NB4 (cell line): Measurements from ENCODE around the gene OPCML.

Source experiments
- DNase-seq: peaks from one replicate; pipeline ENCODE4 v3.0.0; 2010; ENCODE audit warnings: low read depth
- H3K4me3 ChIP-seq: one replicate; pipeline ENCODE4 v1.5.1; 2011; ENCODE audit warnings: mild to moderate bottlenecking, low read depth, low read length, moderate library complexity
- MYC ChIP-seq: IDR thresholded peaks from 2 replicates; pipeline ENCODE4 v1.6.1; 2011; ENCODE audit warnings: low read depth, low read length
- POLR2A ChIP-seq: IDR thresholded peaks from 2 replicates; pipeline ENCODE4 v1.6.1; 2011; ENCODE audit warnings: mild to moderate bottlenecking; ENCODE audit not compliant: insufficient read length; ENCODE audit errors: extremely low read depth
- TF ChIP-seq, protein P1 (sequence below): IDR thresholded peaks from one replicate; pipeline ENCODE4 v1.5.1; 2012; ENCODE audit warnings: low read depth, low read length
- TF ChIP-seq, protein P2 (sequence below): IDR thresholded peaks from 2 replicates; pipeline ENCODE4 v1.6.1; 2011; ENCODE audit warnings: low read depth, low read length

OPCML gene

DNA sequence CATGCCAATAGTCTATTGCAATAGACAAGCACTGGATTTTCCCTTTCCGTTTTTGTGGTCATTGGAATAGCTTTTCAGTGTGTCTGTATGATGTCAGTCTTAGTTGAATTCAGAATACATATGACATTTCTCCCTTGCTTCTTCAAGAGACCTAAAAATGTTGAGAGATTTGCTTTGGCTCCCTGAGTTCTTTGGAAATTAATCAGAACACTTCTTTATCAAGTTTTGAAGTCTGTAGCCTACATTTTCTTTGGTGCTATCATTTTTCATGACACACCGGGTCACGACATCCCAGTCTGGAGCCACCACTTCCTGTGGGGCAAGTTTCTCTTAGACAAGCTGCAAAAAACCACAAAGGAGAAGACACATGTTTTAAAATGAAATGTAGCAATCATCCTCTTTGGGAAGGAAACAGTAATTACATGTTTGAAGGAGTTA, 847.1 kb downstream of the OPCML start:
- H3K4me3 ChIP-seq: no peak overlapping the region
- TF ChIP-seq, protein P1, sequence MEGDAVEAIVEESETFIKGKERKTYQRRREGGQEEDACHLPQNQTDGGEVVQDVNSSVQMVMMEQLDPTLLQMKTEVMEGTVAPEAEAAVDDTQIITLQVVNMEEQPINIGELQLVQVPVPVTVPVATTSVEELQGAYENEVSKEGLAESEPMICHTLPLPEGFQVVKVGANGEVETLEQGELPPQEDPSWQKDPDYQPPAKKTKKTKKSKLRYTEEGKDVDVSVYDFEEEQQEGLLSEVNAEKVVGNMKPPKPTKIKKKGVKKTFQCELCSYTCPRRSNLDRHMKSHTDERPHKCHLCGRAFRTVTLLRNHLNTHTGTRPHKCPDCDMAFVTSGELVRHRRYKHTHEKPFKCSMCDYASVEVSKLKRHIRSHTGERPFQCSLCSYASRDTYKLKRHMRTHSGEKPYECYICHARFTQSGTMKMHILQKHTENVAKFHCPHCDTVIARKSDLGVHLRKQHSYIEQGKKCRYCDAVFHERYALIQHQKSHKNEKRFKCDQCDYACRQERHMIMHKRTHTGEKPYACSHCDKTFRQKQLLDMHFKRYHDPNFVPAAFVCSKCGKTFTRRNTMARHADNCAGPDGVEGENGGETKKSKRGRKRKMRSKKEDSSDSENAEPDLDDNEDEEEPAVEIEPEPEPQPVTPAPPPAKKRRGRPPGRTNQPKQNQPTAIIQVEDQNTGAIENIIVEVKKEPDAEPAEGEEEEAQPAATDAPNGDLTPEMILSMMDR: no peak
- TF ChIP-seq MYC: peak; percentile 68
- TF ChIP-seq, protein P2, sequence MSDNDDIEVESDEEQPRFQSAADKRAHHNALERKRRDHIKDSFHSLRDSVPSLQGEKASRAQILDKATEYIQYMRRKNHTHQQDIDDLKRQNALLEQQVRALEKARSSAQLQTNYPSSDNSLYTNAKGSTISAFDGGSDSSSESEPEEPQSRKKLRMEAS: peak; percentile 66
- peak; percentile 68 for DNase-seq

- H3K4me3 ChIP-seq: no peak overlapping the region
- TF ChIP-seq MYC (no peak), POLR2A (no peak)
- TF ChIP-seq, protein P1: no peak
- TF ChIP-seq, protein P2: no peak
- DNase-seq: no peak
Measured at GRCh38 chr11:132683602-132684001, 848.7 kb downstream of the OPCML start.

- no peak for TF ChIP-seq POLR2A
- TF ChIP-seq, protein P1: no peak
- DNase-seq: no peak
- no peak overlapping the region for H3K4me3 ChIP-seq
Measured at GRCh38 chr11:132681971-132682370, 850.3 kb downstream of the OPCML start.

DNA sequence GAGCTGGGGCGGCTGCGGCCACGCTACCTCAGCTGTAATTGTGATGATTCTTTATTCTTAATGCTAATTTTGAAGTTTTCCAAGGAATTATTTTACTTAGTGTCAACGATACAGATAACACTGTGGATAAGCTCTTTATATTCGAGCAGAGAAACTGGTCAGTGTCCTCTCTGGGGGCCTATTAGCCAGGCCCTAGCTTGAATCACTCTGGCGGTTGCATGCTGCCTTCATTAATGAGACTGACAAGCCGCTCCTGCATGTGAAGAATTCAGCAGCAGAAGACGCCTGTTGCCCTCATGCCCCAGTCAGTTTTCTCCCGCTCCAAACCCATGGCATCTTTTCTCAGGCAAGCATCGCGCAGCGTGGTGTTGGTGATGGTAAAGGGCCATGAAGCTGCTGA, 851.7 kb downstream of the OPCML start:
- no peak for TF ChIP-seq MYC
- TF ChIP-seq, protein P2: no peak
- TF ChIP-seq, protein P1: no peak
- DNase-seq: no peak
- no peak overlapping the region for H3K4me3 ChIP-seq

- TF ChIP-seq, protein P2: no peak
- no peak for TF ChIP-seq MYC
- TF ChIP-seq, protein P1: no peak
- no peak for TF ChIP-seq POLR2A
- H3K4me3 ChIP-seq: no peak overlapping the region
Measured at GRCh38 chr11:132674151-132674550, 858.1 kb downstream of the OPCML start.

DNA sequence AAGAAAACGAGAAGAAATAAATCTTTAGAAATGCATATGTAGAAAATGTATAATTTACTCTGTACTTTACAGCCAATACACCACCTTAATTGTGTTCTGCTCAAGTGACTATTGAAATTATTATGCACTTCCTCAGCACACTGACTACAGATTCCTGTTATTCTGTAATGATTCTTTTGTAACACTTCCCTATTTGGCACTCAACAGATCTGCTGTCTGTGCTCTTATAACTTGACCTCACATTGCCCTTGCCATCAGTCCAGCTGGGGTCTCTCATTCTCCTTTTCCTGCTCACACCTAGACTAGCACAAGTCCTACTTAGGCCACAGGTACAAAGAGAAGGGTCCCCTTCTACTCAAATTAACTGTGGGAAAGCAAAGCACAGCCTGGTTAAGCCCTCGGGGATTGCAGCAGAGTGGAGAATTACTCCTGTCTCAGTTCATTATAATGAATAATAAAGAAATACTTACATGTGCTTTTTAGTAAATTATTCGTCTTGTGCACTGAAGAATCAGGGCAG, 860.4 kb downstream of the OPCML start:
- DNase-seq: no peak

More at GRCh38 chr11:132674151-132674550, 858.1 kb downstream of the OPCML start:
- no peak for DNase-seq

More for the DNA sequence above, 860.4 kb downstream of the OPCML start:
- TF ChIP-seq, protein P2: no peak
- TF ChIP-seq POLR2A (no peak), MYC (no peak)
- TF ChIP-seq, protein P1: no peak
- H3K4me3 ChIP-seq: no peak overlapping the region
